Trophoblast cell (in vitro differentiated cells and primary cell): ENCODE data around the gene RRP9.

Experiments used
- DNase-seq, 2 donors: peaks; one replicate each; pipeline ENCODE4 v3.0.0-alpha.2; 2016
- H2AFZ ChIP-seq: 2 replicates; pipeline ENCODE4 v1.6.1; 2013; ENCODE audit warnings: low read length, moderate library complexity, mild to moderate bottlenecking; ENCODE audit not compliant: insufficient read depth, poor library complexity
- H2AK5ac ChIP-seq: 2 replicates; pipeline ENCODE4 v1.6.1; 2013; ENCODE audit warnings: mild to moderate bottlenecking, low read length
- H2BK120ac ChIP-seq: 2 replicates; pipeline ENCODE4 v1.6.1; 2013; ENCODE audit warnings: low read length, mild to moderate bottlenecking, moderate library complexity; ENCODE audit not compliant: insufficient read depth, poor library complexity
- H2BK12ac ChIP-seq: 2 replicates; pipeline ENCODE4 v1.6.1; 2013; ENCODE audit warnings: mild to moderate bottlenecking, low read length, moderate library complexity
- H2BK5ac ChIP-seq: 2 replicates; pipeline ENCODE4 v1.6.1; 2013; ENCODE audit warnings: low read length, low read depth, moderate library complexity, mild to moderate bottlenecking; ENCODE audit not compliant: poor library complexity
- H3K14ac ChIP-seq: 2 replicates; pipeline ENCODE4 v1.6.1; 2013; ENCODE audit warnings: mild to moderate bottlenecking, low read length
- H3K18ac ChIP-seq: 2 replicates; pipeline ENCODE4 v1.6.1; 2013; ENCODE audit warnings: mild to moderate bottlenecking, low read length
- H3K23ac ChIP-seq: 2 replicates; pipeline ENCODE4 v1.6.1; 2013; ENCODE audit warnings: low read length
- H3K27ac ChIP-seq: 2 replicates; pipeline ENCODE4 v1.5.1; 2013; ENCODE audit warnings: low read depth, mild to moderate bottlenecking, inconsistent platforms, low read length, moderate library complexity
- H3K27me3 ChIP-seq: 2 replicates; pipeline ENCODE4 v1.6.1; 2013; ENCODE audit warnings: inconsistent platforms, mild to moderate bottlenecking, low read length, moderate library complexity; ENCODE audit not compliant: insufficient read depth
- H3K36me3 ChIP-seq, 2 experiments: 1 replicate in 1 of 2; 2 replicates in 1 of 2; pipeline ENCODE4 v1.6.1; 2013; ENCODE audit warnings: low read length in 2 of 2, mild to moderate bottlenecking in 2 of 2, moderate library complexity in 1 of 2; ENCODE audit not compliant: insufficient read depth in 2 of 2, control insufficient read depth in 1 of 2
- H3K4ac ChIP-seq: 2 replicates; pipeline ENCODE4 v1.6.1; 2013; ENCODE audit warnings: low read depth, mild to moderate bottlenecking, low read length, moderate library complexity
- H3K4me1 ChIP-seq, 2 experiments: 1 replicate in 1 of 2; 2 replicates in 1 of 2; pipeline ENCODE4 v1.6.1; 2013; ENCODE audit warnings: low read length in 2 of 2, mild to moderate bottlenecking in 2 of 2, moderate library complexity in 1 of 2; ENCODE audit not compliant: insufficient read depth in 2 of 2, control insufficient read depth in 1 of 2
- H3K4me2 ChIP-seq: 2 replicates; pipeline ENCODE4 v1.6.1; 2013; ENCODE audit warnings: inconsistent platforms, mild to moderate bottlenecking, low read length, moderate library complexity
- H3K4me3 ChIP-seq: 2 replicates; pipeline ENCODE4 v1.5.1; 2013; ENCODE audit warnings: mild to moderate bottlenecking, low read depth, low read length, inconsistent platforms
- H3K79me1 ChIP-seq: one replicate; pipeline ENCODE4 v1.6.1; 2013; ENCODE audit warnings: low read length
- H3K79me2 ChIP-seq: 2 replicates; pipeline ENCODE4 v1.6.1; 2013; ENCODE audit warnings: low read length, mild to moderate bottlenecking; ENCODE audit not compliant: control insufficient read depth, insufficient read depth, poor library complexity
- H3K9ac ChIP-seq: 2 replicates; pipeline ENCODE4 v1.6.1; 2013; ENCODE audit warnings: mild to moderate bottlenecking, low read length
- H3K9me3 ChIP-seq: 2 replicates; pipeline ENCODE4 v1.6.1; 2013; ENCODE audit warnings: low read depth, mild to moderate bottlenecking, control low read depth, inconsistent platforms, low read length; ENCODE audit not compliant: insufficient read depth
- H4K12ac ChIP-seq: 2 replicates; pipeline ENCODE4 v1.6.1; 2013; ENCODE audit warnings: low read depth, mild to moderate bottlenecking, low read length, moderate library complexity
- H4K8ac ChIP-seq: 2 replicates; pipeline ENCODE4 v1.6.1; 2013; ENCODE audit warnings: low read depth, mild to moderate bottlenecking, low read length, moderate library complexity
- H4K91ac ChIP-seq: one replicate; pipeline ENCODE4 v1.6.1; 2013; ENCODE audit warnings: low read depth, mild to moderate bottlenecking, low read length, moderate library complexity
- WGBS: extraction: QIAGEN DNeasy Blood & Tissue Kit; methylation state at CpG from one replicate; pipeline ENCODE4 v1.1.7; 2013; ENCODE audit warnings: missing lambda C conversion rate; ENCODE audit not compliant: insufficient read length, insufficient coverage; ENCODE audit errors: extremely low coverage; 5-methylcytosine and 5-hydroxymethylcytosine counted together

RRP9 gene

GRCh38 chr3:51897391-51897790, 44.3 kb downstream of the RRP9 start:
- H3K9me3 ChIP-seq, result peaks cover 8% of the 10 kb centered on the region
- H2AK5ac ChIP-seq, result no peak overlapping the region
- H2BK12ac ChIP-seq, result no peak overlapping the region
- H4K91ac ChIP-seq, result no peak overlapping the region
- H3K4ac ChIP-seq, result no peak overlapping the region
- H3K4me1 ChIP-seq, result no peaks in the 10 kb centered on the region
- no peak for DNase-seq
- no peak overlapping the region for H3K18ac ChIP-seq
- H3K14ac ChIP-seq, result no peak overlapping the region
- no peak overlapping the region for H3K4me3 ChIP-seq
- H3K4me2 ChIP-seq, result no peak overlapping the region
- no peak overlapping the region for H3K27ac ChIP-seq
- H4K12ac ChIP-seq, result no peak overlapping the region
- no peak overlapping the region for H3K23ac ChIP-seq
- H2BK120ac ChIP-seq, result no peak overlapping the region
- no peak overlapping the region for H2BK5ac ChIP-seq
- no peaks in the 10 kb centered on the region for H3K27me3 ChIP-seq
- H4K8ac ChIP-seq, result no peak overlapping the region
- no peak overlapping the region for H3K9ac ChIP-seq
- no peaks in the 10 kb centered on the region for H3K36me3 ChIP-seq
- no CpG with 5 or more reads among the region's 15 CpGs for WGBS
- H3K79me1 ChIP-seq, result no peaks in the 10 kb centered on the region
- H2AFZ ChIP-seq, result no peak overlapping the region
- H3K79me2 ChIP-seq, result no peaks in the 10 kb centered on the region

DNA sequence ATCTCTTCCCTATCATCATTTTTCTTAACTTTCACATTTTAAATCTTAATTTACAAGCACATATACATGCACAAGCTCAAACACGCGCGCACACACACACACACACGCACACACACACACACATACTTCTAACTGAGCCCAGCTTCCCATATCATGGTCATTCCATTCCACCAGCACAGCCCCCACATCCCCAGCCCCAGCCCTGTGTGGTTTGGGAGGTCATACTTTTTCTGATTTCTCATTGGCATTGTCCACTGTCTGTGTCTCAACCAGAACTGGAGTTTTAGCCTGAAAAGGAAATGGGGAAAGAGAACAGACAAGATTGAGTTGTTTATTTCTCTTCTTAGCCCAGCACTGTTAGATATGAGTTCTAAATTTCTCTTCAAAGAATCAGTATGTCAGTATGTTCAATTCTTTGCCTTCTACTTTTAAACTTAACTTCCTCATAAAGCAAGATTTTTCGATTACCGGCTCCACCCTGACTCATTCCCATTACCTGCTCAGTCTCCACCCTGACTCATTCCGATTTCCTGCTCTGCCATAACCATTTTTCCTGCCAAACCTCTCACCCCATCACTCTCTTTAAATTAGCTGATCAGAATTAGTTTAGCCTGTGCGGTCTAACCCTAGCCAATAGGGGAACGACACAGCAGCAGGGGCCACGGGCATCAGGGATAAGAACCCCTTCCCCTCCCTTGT, 44.9 kb downstream of the RRP9 start:
- WGBS, result 100% methylated on average over 4 of the region's 10 CpGs
- Histone ChIP-seq H3K36me3 (no peaks in the 10 kb centered on the region), H2AK5ac (no peak overlapping the region), H4K12ac (no peak overlapping the region), H4K91ac (no peak overlapping the region), H3K27ac (no peak overlapping the region), H3K79me2 (no peaks in the 10 kb centered on the region), H3K4me2 (no peak overlapping the region), H4K8ac (no peak overlapping the region), H2BK12ac (no peak overlapping the region), H3K79me1 (no peaks in the 10 kb centered on the region), H3K9ac (no peak overlapping the region), H3K4me1 (no peaks in the 10 kb centered on the region), H2BK5ac (no peak overlapping the region), H3K23ac (no peak overlapping the region), H3K27me3 (no peaks in the 10 kb centered on the region), H2BK120ac (no peak overlapping the region), H2AFZ (no peak overlapping the region), H3K18ac (no peak overlapping the region), H3K9me3 (peaks cover 8% of the 10 kb centered on the region), H3K4ac (no peak overlapping the region), H3K4me3 (no peak overlapping the region), H3K14ac (no peak overlapping the region)
- no peak for DNase-seq

- H3K23ac ChIP-seq, result no peak overlapping the region
- no peak overlapping the region for H2BK120ac ChIP-seq
- no peaks in the 10 kb centered on the region for H3K4me1 ChIP-seq
- no peak overlapping the region for H3K4me2 ChIP-seq
- peaks cover 8% of the 10 kb centered on the region for H3K9me3 ChIP-seq
- H3K79me2 ChIP-seq, result no peaks in the 10 kb centered on the region
- no peak overlapping the region for H4K8ac ChIP-seq
- no peak overlapping the region for H3K27ac ChIP-seq
- no peak overlapping the region for H2BK5ac ChIP-seq
- H4K91ac ChIP-seq, result no peak overlapping the region
- no CpG with 5 or more reads among the region's 16 CpGs for WGBS
- H3K9ac ChIP-seq, result no peak overlapping the region
- H3K4ac ChIP-seq, result no peak overlapping the region
- no peak overlapping the region for H2AK5ac ChIP-seq
- H3K4me3 ChIP-seq, result no peak overlapping the region
- DNase-seq, result no peak
- no peak overlapping the region for H3K18ac ChIP-seq
- H2BK12ac ChIP-seq, result no peak overlapping the region
- H3K14ac ChIP-seq, result no peak overlapping the region
- no peak overlapping the region for H2AFZ ChIP-seq
- H3K36me3 ChIP-seq, result no peaks in the 10 kb centered on the region
- no peak overlapping the region for H4K12ac ChIP-seq
- no peaks in the 10 kb centered on the region for H3K27me3 ChIP-seq
- no peaks in the 10 kb centered on the region for H3K79me1 ChIP-seq
Measured at GRCh38 chr3:51894939-51895338, 46.8 kb downstream of the RRP9 start.

DNA sequence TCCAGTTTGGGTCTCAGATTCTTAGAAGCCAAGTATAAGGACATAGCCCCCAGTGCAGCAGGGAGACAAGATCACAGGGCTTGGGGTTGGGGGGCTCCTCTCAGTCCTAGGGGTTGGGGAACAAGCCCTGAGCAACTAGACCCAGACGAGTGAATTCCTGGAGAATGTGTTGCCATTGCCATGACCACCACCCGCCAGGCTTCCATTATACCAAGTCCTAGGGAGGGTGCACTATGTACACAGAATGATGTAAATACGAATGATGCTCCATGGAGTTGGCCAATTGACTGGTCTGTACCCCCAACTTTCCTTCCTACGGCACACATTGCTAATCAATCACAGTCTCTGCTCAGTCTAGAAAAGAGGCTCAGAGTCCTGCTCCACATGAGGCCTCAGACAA, 47.3 kb downstream of the RRP9 start:
- Histone ChIP-seq H2AFZ (no peak overlapping the region), H3K14ac (no peak overlapping the region)
- WGBS, result no CpG with 5 or more reads among the region's 4 CpGs

More for the DNA sequence above, 47.3 kb downstream of the RRP9 start:
- Histone ChIP-seq H3K18ac (no peak overlapping the region), H3K9me3 (peaks cover 8% of the 10 kb centered on the region), H3K4me2 (no peak overlapping the region), H3K79me1 (no peaks in the 10 kb centered on the region), H3K23ac (no peak overlapping the region), H3K9ac (no peak overlapping the region), H3K4me3 (no peak overlapping the region), H2BK12ac (no peak overlapping the region), H4K91ac (no peak overlapping the region), H3K27ac (no peak overlapping the region), H3K4me1 (no peaks in the 10 kb centered on the region), H3K27me3 (no peaks in the 10 kb centered on the region), H2BK120ac (no peak overlapping the region), H4K8ac (no peak overlapping the region), H2AK5ac (no peak overlapping the region), H4K12ac (no peak overlapping the region), H2BK5ac (no peak overlapping the region), H3K4ac (no peak overlapping the region), H3K36me3 (no peaks in the 10 kb centered on the region), H3K79me2 (no peaks in the 10 kb centered on the region)
- no peak for DNase-seq
